OCI-LY7 (cell line): ENCODE results near the gene PKN1.

Experiments used
- EZH2phosphoT487 ChIP-seq: fragments of 200-600 bp; sonication (generic); IDR thresholded peaks from 2 replicates; pipeline ENCODE4 v1.6.1; 2018; ENCODE audit warnings: low read depth, borderline replicate concordance, mild to moderate bottlenecking, mixed run types, antibody characterized with exemption, low read length, moderate library complexity, mixed read lengths
- TF ChIP-seq, protein P1 (sequence below): fragments of 200-600 bp; sonication (generic); conservative IDR thresholded peaks from 2 replicates; pipeline ENCODE4 v1.5.1; 2014; ENCODE audit warnings: mild to moderate bottlenecking, antibody characterized with exemption, low read length, moderate library complexity, mixed read lengths

DNA sequence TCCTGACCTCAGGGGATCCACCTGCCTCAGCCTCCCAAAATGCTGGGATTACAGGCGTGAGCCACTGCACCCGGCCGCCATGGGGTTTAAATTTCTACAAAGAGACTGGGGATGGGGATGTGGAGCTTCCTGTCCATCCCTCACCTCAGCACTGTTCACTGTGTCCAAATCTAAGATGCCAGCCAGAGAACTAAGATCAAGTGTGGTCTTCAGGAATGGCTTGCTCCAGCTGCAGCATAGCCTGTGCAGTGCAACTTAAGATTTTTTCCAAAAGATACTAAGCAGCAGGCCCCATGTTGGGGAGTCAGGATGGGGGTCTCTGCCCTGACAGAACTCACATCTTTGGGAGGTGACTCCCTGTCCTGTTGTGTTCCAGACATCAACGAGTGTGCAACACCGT lies 42.6 kb upstream of the PKN1 start:
- TF ChIP-seq, protein P1, sequence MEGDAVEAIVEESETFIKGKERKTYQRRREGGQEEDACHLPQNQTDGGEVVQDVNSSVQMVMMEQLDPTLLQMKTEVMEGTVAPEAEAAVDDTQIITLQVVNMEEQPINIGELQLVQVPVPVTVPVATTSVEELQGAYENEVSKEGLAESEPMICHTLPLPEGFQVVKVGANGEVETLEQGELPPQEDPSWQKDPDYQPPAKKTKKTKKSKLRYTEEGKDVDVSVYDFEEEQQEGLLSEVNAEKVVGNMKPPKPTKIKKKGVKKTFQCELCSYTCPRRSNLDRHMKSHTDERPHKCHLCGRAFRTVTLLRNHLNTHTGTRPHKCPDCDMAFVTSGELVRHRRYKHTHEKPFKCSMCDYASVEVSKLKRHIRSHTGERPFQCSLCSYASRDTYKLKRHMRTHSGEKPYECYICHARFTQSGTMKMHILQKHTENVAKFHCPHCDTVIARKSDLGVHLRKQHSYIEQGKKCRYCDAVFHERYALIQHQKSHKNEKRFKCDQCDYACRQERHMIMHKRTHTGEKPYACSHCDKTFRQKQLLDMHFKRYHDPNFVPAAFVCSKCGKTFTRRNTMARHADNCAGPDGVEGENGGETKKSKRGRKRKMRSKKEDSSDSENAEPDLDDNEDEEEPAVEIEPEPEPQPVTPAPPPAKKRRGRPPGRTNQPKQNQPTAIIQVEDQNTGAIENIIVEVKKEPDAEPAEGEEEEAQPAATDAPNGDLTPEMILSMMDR = no peak
- TF ChIP-seq EZH2phosphoT487 = no peak
